NCI-H345 treated with DMSO at 0.1 percent for 48 hours (cell line): ENCODE measurements around the gene CHRNB1.

Experiments used
- DNase-seq: peaks from one replicate; lab custom pipeline; 2025; ENCODE audit not compliant: unreplicated experiment; lab: John Stamatoyannopoulos, UW

Gene CHRNB1

DNA sequence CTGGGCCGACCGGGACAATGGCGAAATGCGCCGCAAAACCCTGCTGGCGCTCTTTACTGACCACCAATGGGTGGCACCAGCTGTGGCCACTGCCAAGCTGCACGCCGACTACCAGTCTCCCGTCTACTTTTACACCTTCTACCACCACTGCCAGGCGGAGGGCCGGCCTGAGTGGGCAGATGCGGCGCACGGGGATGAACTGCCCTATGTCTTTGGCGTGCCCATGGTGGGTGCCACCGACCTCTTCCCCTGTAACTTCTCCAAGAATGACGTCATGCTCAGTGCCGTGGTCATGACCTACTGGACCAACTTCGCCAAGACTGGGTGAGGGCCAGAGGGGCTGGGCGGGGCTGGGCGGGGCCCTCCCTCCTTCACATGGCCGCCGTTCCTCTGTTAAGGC, 29.1 kb upstream of the CHRNB1 start:
- no peak for DNase-seq

DNA sequence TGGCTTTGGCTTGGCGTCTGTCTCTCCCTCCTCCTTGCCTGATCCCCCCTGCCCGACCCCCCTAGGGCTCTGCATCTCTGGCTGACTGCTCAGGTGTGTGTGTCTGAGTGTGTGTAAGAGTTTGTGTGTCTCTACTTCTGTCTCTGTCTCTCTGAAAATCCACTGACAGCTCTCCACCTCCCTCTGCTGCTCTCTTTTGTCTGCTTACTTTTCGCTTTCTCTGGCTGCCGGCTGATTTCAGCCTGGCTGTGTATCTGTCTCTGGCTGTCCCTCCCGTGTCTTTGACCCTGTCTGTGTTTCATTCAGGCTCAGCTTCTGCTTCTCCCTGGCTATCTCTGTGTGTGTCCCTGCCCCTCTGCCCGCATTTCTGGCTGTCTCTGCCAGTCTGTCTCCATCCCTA, 28.5 kb upstream of the CHRNB1 start:
- no peak for DNase-seq

DNA sequence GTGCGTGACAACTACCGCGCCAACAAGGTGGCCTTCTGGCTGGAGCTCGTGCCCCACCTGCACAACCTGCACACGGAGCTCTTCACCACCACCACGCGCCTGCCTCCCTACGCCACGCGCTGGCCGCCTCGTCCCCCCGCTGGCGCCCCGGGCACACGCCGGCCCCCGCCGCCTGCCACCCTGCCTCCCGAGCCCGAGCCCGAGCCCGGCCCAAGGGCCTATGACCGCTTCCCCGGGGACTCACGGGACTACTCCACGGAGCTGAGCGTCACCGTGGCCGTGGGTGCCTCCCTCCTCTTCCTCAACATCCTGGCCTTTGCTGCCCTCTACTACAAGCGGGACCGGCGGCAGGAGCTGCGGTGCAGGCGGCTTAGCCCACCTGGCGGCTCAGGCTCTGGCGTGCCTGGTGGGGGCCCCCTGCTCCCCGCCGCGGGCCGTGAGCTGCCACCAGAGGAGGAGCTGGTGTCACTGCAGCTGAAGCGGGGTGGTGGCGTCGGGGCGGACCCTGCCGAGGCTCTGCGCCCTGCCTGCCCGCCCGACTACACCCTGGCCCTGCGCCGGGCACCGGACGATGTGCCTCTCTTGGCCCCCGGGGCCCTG, 27.7 kb upstream of the CHRNB1 start:
- no peak for DNase-seq

DNA sequence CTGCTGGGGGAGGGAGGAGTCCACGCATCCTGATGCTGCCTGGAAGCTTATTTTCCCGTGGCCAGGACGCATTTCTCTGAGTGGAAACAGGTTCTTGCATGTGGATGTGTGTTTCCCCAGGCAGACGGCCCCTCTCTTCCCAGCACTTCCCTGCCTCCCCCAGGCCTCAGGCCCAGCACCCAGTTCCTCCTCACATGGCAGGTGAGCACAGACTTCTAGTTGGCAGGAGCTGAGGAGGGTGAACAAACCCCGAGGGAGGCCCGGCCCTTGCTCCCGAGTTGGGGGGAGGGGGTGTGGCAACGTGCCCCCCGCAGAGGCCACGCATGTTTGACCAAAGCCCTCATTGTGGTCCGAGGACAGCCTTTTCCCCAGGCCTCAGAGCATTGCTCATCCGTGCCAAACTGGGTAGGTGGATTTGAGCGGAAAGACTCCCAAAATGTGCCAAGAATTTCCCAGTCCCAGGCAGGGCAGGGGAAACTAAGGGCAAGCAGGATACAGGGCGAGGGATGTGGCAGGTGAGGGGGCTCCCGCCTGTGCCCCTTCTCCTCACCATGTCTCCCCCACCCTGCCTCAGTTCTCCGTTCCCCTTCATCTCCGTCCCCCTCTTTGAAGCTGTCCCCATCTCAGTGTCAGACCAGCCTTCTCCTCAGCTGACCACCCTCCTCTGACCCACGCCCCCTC, 26.2 kb upstream of the CHRNB1 start:
- DNase-seq: no peak

DNA sequence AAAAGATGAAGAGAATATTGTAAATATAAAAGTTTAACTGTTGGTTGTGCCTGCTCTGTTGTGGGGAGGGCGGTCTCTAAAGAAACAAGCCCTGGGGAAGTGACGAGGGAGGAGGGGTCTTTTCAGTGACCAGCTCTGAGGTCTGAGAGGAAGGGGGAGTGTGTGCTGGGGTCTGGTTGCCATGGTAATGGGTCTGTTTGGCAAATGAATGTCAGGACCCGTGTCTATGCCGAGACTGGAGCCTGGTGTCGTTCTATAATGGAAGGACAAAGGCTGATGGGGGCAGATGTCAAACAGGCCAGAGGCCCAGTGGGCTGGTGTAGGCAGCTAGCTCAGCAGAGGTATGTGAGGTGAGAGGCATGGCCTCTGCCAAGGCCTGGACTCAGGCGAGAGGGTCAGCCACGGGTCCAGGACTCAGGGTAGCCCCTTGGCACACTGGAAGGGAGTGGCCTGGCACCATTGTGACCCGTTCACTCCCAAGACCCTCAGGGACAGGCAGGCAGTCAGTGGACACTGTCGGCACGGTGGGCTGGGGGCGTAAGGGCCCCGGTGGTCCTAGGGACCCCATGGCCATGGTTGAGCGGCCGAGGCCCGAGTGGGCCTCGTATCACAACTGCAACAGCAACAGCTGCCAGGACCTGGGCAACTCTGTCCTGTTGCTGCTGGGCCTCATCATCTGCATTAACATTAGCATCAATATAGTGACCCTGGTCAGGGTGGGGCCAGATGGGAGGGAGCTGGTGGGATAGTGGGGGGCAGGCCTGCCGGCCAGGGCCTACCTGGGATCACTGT, 24.8 kb upstream of the CHRNB1 start, which contains the start of gene SPEM1:
Gene SPEM1, plus strand, starts transcription at position 506 of the 792 bp plus-strand sequence. Its CDS starts 61 bp downstream, at position 567.
- no peak for DNase-seq

DNA sequence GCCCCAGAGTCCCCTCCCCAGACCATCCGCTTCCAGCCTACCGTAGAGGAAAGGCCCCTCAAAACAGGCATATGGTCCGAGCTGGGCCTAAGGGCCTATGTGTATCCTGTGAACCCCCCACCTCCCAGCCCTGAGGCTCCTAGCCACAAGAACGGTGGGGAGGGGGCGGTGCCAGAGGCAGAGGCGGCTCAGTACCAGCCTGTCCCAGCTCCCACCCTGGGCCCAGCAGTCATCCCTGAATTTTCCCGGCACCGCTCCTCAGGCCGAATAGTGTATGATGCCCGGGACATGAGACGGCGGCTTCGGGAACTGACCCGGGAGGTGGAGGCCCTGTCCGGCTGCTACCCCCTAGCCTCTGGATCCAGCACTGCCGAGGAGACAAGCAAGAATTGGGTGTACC, 23.7 kb upstream of the CHRNB1 start:
- DNase-seq: no peak

DNA sequence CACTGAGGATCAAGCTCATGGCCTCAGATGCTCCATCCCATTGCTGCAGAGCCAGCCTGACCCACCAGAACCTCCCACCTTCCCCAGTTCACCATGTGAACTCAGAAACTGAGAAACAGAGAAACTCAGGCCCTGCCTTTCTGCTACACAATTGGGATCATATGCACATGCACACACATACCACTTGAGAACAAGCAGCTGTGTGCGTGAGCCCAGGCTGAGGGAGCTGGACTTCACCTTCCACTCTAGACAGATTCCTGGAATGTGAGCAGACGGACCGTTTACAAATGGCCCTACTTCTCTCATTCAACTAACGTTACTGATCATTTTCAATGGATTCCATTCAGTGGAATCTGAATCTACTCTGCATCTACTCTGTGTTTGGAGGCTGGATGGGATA, 21.2 kb upstream of the CHRNB1 start:
- no peak for DNase-seq

DNA sequence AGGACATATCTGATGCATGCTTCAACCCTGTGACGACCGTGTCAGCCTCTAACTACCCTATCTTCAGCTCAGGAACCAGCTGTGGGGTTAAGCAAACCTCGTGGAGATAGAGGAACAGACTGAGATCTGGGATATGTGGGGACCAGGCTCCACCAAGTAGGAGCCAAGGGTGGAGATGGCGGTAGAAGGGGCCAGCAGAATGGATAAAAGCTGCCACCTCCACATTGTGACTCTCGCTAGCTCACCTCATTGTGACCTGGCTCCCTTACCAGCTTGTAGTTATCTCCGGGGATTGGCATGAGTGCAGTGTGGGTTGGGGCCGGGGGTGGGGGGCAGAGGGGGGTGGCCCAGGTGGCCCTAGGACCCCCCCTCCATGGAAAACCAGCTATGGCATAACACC, 19.5 kb upstream of the CHRNB1 start, which contains the start of gene SPEM2:
Gene SPEM2, plus strand, starts transcription at position 301 of the 400 bp plus-strand sequence. Its CDS starts 73 bp downstream, at position 374.
- DNase-seq: no peak

DNA sequence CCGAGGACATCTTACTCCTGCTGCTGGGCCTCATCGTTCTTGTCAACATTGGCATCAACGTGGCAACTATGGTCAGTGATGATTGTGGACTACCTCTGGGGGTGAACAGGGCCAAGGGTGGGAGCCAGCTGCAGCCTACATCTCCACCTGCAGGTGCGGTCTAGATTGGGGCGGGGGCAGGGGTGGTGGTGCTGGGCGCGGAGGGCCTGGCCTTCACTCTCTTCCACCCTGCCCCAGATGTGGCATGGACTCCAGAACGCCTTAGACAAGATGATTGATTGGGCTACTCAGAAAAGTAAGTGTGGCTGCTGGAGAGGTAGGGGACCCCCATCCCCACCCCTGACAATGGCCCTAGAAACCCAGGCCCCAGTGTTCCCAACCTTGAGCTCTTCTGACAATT, 19.1 kb upstream of the CHRNB1 start:
- DNase-seq: no peak

DNA sequence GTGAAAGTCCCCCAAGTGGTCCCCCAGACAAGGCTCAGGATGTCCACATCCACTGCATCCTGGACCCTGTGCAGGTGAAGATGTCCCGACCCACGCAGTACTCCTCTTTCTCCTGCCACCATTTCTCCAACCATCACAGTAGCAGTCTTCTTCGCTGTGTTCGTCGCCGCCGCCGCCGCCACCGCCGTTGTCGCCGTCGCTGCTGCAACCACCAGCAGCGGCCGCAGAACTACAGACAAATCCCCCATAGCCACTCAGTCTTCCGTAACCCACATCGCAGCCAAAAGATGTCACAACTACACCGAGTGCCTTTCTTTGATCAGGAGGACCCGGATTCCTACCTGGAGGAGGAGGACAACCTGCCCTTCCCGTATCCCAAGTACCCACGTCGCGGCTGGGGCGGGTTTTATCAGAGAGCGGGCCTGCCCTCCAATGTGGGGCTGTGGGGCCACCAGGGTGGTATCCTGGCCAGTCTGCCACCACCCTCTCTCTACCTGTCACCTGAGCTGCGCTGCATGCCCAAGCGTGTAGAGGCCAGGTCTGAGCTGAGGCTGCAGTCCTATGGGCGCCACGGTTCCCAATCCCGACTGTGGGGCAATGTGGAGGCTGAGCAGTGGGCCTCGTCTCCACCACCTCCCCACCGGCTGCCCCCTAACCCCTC, 18.5 kb upstream of the CHRNB1 start:
- no peak for DNase-seq

DNA sequence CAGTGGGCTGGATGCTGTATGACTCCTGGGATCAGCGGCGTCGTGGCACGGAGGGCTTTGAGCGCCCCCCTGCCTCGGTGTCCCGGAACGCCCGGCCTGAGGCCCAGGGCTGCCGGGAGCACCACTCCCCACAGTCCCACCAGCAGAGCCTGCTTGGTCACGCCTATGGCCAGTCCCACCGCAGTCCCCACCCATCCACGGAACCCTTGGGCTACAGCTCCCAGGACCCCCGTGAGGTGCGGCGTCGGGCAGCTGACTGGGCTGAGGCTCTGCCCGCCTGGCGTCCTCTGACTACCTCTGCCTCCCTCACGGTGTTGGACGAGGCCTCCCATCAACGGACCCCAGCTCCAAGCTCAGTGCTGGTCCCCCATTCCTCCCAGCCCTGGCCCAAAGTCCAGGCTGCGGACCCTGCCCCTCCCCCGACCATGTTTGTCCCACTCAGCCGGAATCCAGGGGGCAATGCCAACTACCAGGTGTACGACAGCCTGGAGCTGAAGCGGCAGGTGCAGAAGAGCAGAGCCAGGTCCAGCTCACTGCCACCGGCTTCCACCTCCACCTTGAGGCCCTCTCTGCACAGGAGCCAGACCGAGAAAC, 17.9 kb upstream of the CHRNB1 start:
- no peak for DNase-seq

DNA sequence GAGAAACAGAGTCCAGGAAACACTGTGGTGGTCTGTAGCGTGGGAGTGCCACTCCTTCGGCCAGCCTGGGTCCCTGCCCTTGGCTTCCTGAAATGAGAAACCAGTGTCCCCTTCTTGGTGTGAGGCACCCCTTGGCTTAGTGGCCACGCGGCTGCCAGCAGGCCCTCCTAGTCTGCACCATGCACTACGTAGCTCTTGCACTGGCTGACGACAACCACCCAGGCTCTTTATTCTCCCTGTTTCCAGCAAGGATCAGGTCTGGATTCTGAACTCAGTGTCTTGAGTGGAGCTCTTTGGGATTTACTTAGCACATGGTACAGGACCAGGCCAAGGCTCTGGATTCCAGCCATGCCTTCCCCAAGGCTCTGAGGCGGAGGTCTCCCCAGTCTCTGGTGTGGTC, 17.3 kb upstream of the CHRNB1 start:
- DNase-seq: no peak

DNA sequence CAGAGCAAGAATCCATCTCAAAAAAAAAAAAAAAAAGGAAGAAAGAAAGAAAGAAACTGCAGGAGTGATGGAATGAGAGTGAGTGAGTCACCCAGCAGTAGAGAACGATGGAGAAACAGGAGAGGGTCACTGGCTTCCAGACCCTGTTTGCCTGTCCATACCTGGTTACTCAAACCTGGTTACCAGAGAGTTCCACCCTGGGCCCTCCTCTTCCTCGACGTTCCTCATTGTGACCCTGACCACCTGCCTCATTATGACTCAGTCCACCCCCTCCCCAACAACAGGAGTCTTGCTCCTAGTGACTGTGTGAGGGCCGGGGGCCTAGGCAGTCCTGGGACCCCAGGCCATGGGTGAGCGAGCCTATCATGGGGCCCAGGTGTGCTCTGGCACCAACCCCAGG, 16.3 kb upstream of the CHRNB1 start, which contains the start of gene SPEM3:
Gene SPEM3, plus strand, starts transcription at position 301 of the 400 bp plus-strand sequence. Its CDS starts 46 bp downstream, at position 347.
- no peak for DNase-seq

DNA sequence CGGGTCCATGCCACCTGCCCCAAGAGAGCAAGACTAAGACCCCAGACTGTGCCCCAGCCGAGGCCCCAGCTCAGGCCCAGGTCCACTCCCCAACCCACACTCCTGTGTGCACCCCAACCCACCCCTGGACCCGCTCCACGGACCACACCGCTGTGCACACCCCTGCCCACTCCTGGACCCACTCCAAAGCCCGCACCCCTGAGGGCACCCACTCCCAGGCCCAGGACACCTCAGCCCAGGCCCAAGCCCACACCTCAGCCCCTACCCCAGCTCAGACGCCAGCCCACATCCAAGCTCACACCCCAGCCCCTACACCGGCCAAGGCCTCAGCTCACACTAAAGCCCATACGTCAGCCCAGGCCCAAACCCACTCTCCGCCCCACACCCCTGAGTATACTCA, 15.1 kb upstream of the CHRNB1 start:
- no peak for DNase-seq

DNA sequence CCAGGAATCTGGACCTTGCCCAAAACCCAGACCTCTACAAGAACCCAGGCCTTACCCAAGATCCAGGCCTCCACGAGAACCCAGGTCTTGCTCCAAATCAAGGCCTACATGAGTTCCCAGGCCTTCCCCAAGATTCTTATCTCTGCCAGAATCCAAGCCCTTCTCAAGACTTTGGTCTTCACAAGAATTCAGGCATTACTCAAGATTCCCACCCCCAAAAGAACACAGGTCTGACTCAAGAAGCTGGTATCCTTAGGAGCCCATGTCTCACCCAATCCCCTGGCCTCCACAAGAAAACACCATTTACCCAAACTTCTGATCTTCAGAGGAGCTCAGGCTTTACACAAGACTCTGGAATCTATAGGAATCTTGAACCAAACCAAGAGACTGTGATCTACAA, 13.6 kb upstream of the CHRNB1 start:
- no peak for DNase-seq

DNA sequence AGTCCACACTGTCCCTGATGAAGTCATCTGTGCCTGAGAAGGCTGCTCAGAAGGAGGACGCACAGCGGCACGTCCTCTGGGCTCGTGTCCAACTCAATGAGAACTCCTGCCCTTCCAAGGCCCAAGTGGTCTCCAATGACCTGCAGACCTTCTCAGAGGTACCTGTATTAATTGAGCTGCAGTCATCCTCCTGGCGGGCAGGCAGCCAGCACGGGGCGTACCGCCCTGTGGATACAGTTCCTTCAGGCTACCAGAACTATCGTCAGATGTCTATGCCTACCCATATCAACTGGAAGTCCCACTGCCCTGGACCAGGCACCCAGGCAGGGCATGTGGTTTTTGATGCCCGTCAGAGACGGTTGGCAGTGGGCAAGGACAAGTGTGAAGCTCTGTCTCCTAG, 12.6 kb upstream of the CHRNB1 start:
- DNase-seq: no peak

DNA sequence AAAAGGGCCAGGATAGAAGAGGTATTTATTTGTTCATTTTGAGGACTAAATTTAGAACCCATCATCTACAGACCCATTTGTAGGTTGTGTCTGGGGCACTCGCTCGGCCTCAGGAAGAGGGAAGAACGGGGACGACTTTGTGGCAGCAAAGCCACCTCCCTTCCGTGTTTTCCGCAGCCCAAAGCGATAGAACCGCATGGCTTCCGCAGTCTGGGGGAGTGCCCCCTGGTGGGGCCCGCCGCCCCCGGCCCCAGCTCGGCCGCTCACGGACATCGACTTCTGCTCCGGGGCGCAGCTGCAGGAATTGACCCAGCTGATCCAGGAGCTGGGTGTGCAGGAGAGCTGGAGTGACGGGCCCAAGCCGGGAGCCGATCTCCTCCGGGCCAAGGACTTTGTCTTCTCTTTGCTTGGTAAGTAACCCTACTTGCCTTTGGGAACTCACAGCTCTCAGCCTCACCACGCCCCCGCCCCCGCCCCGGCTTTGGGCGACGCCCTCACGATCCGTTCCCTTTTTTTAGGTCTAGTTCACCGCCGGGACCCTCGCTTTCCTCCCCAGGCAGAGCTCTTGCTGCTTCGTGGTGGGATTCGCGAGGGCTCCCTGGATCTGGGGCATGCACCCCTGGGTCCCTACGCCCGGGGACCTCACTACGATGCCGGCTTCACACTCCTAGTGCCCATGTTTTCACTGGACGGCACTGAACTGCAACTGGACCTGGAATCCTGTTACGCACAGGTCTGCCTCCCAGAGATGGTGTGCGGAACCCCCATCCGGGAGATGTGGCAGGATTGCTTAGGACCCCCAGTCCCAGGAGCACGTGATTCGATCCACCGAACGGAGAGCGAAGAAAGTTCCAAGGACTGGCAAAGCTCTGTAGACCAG, 8.9 kb upstream of the CHRNB1 start:
- DNase-seq: peak; percentile 35

DNA sequence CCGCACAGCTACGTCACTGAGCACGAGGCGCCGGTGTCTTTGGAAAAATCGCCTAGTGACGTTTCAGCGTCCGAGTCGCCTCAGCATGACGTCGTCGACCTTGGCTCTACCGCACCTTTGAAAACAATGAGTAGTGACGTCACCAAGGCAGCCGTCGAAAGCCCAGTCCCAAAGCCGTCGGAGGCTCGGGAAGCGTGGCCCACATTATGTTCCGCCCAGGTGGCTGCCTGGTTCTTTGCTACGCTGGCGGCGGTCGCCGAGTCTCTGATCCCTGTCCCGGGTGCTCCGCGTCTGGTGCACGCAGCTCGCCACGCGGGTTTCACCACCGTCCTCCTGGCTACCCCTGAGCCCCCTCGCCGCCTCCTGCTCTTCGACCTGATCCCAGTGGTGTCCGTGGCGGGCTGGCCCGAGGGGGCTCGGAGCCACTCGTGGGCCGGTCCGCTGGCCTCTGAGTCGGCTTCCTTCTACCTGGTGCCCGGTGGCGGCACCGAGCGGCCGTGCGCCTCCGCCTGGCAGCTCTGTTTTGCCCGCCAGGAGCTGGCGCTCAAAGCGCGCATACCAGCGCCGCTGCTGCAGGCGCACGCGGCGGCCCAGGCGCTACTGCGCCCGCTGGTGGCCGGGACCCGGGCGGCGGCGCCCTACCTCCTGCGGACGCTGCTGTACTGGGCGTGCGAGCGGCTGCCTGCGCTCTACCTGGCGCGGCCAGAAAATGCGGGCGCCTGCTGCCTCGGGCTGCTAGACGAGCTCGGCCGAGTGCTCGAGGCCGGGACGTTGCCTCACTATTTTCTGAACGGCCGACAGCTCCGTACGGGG, 8.1 kb upstream of the CHRNB1 start:
- peak; percentile 59 for DNase-seq

DNA sequence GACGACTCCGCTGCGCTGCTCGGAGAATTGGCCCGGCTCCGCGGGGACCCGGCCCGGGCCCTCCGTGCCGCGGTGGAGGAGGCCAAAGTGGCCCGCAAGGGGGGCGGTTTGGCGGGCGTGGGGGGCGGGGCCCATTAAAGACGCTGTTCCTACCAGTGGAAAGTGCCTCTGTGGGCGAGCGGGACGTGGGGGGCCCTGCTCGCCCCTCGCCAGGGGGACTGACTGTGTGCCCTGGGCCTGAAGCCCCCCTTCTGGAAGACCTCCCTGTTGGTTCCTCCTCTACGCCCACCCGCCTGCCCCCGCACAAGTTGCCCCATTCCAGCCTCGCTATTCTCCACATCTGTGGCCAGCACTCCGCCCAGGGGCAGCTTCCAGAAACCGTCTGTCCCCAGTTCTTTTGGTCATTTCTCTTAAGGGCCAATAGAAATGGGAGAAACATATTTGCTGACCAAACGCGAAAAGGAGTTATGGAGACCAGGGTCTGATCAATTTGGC, 7.4 kb upstream of the CHRNB1 start:
- no peak for DNase-seq
